ENCODE data around the gene ERCC6L.

The ERCC6L gene

DNA sequence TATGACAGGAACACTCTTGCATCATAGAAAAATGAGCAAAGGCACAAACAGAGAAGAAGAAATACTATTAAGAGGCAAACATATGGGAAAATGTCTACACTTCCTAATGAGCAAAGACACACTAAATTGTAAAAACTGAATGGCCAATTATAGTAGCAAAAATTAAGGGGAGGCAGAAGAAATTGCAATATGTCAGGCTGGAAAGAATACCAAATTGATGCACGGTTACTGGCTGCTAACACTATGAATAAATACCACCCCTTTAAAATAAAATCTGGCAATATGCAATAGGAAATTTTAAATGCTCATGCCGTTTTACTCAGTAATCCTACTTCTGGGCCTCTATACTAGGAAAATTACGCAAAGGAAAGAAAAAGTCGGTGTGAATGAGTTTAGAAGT, 73.3 kb downstream of the ERCC6L start:
- DNase-seq = no peak

DNA sequence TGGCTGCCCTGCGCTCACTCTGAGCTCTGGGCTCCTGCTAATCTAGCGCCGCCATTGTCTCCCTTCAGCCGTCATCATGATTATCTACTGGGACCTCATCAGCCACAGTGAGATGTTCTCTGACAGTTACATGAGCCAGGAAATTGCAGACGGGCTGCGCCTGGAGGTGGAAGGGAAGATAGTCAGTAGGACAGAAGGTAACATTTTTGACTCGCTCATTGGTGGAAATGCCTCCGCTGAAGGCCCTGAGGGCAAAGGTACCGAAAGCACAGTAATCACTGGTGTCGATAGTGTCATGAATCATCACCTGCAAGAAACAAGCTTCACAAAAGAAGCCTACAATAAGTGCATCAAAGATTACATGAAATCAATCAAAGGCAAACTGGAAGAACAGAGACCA, 79.1 kb downstream of the ERCC6L start:
- no peak for DNase-seq

DNA sequence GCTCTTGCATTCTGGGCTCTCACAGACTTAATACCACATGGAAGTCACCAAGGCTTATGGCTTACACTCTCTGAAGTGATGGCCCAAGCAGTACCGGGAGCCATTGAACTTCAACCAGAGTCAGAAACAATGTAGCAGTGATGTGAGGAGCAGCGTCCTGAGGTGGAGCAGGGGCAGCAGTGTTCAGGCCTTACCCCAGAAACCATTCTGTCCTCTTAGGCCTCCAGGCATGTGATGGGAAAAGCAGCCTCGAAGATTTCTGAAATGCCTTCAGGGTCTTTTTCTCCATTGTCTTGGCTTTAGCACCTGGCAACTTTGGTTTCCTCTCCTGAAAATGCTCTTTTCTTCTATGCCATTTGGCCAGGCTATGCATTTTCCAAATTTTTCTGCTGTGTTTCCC, 80.1 kb downstream of the ERCC6L start:
- no peak for DNase-seq

All from OCI-M1 (cell line).